Epithelial cell of prostate (primary cell): ENCODE measurements around the gene LRRC49.
"Not testable (repeated sequence)": the region's sequence is repeated elsewhere in the genome, so short reads cannot be mapped to it uniquely, and the experiment has no call there.

Source experiments
- DNase-seq: peaks from one replicate; pipeline ENCODE4 v3.0.0-alpha.2; 2011; ENCODE audit warnings: low read depth, low spot score
- H3K27ac ChIP-seq: fragments of 450-650 bp; 2 replicates; pipeline ENCODE4 v1.5.1; 2017; ENCODE audit warnings: mild to moderate bottlenecking

The LRRC49 gene

DNA sequence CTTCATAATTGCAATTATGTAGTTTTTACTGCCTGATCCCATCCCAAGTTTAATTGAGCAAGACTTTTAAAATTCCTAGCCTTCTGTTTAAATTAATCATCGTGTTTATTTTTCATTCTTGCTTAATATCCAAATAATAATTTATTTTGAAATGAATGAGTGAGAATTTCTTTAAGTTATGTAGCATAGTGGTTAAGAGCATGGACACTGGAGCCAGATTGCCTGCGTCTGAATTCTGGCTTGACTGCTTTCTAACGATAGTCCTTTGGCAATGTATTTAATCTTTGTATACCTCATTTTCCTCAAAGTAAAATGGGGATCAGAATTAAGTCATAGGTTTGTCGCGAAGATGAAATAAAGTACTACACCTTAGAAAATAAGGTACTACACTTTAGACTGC lies 71.4 kb downstream of the LRRC49 start:
- H3K27ac ChIP-seq = no peak overlapping the region
- no peak for DNase-seq

DNA sequence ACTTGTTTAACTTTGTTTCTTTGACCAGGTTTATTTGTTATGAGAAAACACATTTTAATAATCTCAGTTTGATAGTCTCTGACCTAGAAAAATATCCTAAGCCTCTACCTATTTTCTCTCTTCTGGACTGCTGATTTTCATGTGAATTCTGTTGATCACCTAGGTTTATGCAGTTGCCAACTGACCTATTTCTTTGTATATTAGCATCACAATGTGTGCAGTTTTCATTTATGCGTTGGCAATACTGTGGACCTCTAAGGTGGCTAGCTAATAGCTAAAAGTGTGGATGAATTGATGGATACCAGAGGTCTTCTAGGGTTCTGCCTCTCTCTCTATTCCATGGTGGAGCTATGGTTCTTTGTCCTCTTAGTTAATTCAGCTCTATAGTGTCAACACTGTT lies 72.1 kb downstream of the LRRC49 start:
- H3K27ac ChIP-seq = no peak overlapping the region
- no peak for DNase-seq

DNA sequence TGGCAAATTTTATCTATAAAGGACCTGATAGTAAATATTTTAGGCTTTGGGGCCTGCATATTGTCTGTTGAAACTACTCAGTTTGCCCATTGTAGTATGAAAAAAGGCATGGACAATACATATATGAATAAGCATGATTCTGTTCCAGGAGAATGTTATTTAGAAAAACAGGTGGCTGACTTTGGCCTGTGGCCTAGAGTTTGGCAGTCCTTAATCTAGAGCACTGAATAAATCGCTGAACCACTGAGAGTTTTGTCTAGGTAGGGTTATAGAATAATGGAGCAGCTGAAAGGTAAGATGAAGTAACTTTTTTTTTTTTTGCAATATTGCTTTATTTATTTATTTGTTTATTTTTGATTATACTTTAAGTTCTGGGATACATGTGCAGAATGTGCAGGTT lies 75.0 kb downstream of the LRRC49 start:
- H3K27ac ChIP-seq = no peak overlapping the region
- no peak for DNase-seq

DNA sequence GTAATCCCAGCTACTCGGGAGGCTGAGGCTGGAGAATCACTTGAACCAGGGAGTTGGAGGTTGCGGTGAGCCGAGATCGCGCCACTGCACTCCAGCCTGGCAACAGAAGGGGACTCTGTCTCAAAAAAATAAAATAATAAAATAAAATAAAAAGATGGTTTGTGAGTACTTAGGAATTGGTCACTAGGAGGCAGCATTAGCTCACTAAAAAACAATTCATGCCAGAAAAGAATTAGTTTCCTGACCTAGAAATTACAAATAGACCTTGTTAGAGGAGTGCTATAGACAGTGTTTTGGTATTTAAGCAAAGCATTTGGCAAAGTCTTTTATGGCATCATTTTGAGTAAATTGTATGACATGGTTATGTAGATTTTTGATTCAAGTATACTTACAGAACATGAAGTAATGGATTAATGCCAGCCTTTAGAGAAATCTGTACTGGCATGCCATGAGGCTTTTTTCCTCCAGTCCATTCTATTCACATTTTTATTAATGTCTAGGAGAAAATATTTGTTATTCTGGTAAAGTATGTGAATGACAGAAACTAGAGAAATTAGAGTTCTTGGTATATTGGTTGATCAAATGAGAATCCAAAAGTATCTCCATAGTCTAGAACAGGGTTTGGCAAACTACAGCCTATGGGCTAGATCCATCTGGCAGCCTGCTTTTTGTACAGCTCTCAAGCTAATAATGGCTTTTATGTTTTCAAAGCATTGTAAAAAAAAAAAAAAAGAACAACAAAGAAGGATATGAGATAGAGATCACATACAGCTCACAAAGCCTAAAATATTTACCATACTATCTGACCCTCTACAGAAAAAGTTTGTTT lies 81.6 kb downstream of the LRRC49 start:
- peak; percentile 18 for DNase-seq
- no peak overlapping the region for H3K27ac ChIP-seq

DNA sequence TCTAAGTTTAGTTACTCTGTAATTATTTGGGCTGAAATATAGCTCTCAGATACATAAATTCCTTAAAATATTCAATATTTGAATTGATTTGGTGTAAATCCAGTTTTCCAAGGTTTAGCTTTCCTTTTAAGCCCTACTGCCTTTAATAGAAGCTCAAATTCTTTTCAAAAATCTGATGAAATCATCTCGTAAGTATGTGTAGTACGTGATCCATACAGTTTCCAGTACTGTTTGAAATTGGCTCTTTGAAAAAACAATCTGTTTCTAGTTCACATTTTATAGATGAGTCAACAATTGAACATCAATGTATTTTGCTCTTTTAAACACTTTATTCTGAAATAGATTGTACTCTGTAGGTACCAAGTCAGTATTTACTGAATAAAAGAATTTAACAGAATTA lies 84.2 kb downstream of the LRRC49 start:
- no peak for DNase-seq
- H3K27ac ChIP-seq = peak overlapping the region; percentile 12

DNA sequence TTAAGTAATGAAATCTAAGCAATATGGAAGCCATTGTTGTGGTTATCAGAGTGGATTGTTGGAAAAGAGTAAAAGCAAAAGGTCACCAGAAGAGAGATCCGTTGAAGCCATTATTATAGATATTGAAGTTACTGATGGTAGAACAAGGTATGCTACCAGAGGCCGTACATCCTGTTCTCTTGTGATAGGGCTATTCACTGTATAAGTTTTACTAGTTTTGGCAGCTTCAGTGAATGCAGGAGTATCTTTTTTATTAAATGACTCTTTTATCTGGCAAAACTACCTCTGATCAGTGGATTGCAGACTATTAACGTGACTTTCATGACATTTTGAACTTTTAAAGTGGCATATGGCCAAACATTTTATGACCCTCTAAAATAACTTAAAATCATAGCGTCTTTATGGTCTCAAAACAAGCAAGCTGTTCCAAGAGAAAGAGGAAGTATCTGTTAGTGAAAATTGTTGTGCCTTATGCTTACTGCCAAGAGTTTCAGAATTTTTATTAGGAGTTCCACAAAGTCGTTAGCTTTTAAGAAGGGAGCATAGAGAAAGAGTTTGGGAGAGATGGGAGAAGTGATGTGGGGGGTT lies 102.9 kb downstream of the LRRC49 start:
- no peak for DNase-seq
- H3K27ac ChIP-seq = no peak overlapping the region

DNA sequence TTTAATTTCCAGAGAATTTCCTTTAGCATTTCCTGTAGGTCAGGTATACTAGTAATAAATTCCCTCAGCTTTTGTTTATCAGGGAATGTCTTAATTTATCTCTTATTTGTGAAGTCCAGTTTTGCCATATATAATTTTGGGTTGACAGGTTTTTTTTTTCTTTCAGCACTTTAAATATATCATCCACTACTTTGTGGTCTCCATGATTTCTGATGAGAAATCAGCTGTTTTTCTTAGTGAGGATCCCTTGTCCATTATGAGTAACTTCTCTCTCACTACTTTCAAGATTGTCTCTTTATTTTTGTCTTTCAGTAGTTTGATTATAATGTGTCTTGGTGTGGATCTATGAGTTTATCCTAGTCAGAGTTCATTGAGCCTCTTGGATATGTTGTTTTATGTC lies 105.7 kb downstream of the LRRC49 start:
- no peak for DNase-seq
- H3K27ac ChIP-seq = no peak overlapping the region

DNA sequence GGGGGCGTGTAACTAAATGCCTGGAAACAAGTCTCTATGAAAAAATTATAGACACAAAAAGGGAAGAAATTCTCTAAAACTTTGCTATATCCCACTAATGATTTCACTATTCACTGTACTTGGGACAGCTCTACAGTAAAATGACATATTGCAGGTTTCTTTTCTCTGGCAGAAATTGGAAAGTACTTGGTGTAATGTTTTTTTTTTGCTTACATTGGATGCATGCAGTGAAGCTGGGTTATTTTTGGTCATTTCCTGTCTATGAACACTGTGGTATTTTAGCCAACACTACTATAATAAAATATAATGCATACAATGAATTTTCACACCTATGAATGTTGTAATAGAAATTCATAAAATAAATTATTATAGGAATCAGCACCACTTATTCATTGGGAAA lies 109.7 kb downstream of the LRRC49 start:
- H3K27ac ChIP-seq = no peak overlapping the region
- no peak for DNase-seq

DNA sequence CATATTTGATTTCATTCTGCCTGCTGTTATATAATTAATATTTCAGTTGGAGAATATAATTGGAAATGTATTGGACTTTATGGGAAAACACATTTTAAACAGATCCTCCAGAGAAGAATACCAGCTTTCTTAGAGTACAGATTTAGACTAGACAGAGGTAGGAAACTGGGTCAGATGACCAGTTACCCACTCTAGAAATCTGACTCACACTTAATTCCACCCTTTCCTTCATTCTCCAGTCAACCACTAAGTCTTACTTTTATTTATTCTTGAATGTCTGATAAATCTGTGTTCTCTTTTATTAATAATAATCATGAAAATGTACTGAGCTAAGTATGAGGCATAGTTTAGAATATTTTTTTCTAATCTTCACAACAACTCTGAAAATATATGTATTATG lies 110.7 kb downstream of the LRRC49 start:
- H3K27ac ChIP-seq = peak overlapping the region; percentile 14
- no peak for DNase-seq

DNA sequence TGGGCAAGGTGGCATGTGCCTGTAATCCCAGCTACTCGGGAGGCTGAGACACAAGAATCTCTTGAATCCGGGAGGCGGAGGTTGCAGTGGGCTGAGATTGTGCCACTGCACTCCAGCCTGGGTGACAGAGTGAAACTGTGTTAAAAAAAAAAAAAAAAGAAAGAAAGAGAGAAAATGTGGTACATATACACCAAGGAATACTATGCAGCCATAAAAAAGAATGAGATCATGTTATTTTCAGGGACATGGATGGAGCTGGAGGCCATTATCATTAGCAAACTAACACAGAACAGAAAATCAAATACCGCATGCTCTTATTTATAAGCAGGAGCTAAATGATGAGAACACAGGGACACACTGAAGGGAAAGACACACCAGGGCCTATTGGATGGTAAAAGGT lies 111.9 kb downstream of the LRRC49 start:
- not testable (repeated sequence) for DNase-seq, H3K27ac ChIP-seq

DNA sequence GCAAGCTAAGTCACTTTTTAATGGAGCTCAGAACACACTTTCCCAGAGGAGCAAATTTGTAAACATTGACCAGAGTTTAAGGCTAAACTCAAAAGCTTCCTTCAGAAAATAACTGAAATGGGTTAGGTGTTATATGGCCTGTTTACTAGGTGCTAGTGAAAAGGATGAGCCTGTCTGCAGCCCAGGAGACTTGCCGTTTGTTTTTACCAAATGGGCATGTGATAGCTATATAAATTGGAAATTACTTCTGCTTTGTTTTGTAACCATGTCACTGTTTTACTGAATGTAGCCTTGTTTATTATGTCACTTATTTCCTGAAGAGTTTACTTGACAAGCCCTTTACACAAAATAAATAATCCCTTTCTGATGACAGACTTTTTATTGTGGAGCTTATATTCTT lies 113.3 kb downstream of the LRRC49 start:
- no peak overlapping the region for H3K27ac ChIP-seq
- no peak for DNase-seq

DNA sequence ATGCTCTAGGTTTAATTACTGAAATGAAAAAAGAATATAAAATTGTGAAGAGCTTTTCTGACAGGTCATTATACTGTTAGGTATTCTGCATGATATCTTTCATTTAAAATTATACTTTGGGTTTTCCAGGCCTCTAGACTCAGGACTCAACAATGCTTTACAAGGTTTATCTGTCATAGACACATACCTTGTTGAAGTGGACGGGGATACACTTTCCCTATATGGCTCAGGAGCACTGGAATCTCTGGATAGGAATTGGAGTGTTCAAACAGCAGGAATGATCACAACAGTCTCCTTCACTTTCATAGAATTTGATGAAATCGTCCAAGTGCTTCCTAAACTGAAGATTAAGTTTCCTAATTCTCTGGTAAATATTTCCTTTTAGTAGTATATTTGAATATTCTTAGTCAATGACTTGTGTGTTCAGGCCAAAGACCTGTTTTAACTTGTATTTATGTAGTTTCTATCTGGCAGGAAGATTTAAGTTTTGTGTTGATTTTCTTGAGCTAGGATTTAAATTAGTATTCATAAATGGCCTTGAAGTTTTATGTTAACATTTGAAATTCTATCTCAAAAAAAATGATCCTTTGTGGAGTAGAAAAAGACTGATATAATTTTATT lies 115.7 kb downstream of the LRRC49 start:
- H3K27ac ChIP-seq = peak overlapping the region; percentile 56

DNA sequence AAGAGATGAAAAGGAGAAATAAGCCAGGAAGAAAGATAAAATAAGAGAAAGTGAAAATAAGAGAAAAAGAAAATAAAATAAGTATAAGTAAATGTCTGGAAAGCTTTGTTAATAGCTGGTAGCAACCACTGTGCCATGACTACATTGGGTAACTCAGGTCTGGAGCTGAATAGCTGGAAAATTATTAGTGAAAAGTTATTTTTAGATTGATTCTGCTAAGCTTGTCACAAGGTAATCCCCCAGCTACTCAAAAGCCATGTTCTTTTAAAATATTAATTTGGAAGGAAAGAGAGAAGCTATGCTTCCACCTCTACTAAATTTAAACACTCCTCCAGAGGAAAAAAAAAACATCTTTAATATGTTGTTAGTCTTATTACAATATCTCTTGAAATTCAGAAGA lies 117.8 kb downstream of the LRRC49 start:
- DNase-seq = no peak

More for the DNA sequence above, 115.7 kb downstream of the LRRC49 start:
- DNase-seq = no peak

DNA sequence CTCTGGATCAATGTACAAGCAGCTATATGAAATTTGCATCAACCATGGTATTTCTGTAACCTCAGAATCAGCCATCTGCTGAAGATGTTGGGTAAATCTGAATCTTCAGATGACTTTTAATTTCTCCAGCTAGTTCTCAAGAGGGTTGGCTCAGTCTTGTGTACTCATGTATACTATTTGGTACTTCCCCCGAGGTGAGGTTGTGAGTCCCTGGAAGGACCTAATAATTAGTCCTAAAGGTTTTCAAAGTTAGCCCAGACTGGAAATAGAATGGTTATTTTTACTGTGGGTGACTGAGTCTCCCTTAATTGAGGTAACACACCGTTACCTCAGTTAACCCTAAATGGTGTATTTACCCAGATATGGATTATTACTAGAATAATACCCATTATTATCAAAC lies 118.4 kb downstream of the LRRC49 start:
- DNase-seq = no peak
- H3K27ac ChIP-seq = peak overlapping the region; percentile 54

More for the DNA sequence above, 117.8 kb downstream of the LRRC49 start:
- H3K27ac ChIP-seq = peak overlapping the region; percentile 54

DNA sequence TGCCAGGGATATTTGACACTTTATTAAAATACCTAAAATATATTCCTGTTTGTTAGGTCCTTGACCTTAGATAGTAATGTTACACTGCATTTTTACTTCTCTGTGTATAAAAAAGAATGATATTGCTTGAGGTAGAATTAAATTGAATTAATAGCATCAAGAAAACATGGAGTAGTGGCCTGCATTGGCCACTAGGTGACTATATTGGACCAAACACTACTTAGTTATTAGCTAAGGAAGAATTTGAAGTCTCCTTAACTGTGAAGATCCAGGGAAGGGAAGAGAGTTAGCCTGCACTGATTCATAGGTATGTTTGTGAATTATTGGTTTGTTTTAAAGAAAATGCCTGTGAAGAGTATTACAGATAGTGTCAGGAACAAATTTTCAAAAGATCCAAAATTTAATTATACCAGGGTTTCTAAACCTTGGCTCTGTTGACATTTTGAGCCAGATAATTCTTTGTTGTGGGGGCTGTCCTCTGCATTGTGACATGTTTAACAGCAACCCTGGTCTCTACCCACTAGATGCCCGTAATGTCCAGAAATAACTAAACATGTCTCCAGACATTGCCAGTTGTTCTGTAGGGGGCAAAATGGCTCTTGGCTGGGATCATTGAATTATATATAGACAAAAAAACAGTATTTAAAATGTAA lies 119.0 kb downstream of the LRRC49 start:
- DNase-seq = peak; percentile 14
- peak overlapping the region; percentile 54 for H3K27ac ChIP-seq

DNA sequence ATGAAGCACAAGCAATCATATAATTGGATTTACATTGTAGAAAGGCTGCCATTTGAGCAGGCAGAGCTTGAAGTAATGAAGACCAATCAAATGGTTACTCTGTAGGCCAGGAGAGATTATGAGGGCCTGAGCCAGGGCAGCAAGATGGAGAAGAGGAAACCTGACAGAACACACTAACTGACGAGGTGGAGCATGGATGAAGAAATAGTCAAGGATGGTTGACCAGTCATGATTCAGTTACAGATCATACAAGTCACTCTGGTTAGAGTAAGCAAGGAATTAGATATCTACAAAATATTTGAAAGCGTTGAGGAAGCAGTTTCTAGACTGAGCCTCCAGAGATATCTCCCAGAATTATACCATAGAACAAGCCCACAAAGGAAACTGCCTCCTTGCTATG lies 120.8 kb downstream of the LRRC49 start:
- no peak for DNase-seq
- no peak overlapping the region for H3K27ac ChIP-seq

DNA sequence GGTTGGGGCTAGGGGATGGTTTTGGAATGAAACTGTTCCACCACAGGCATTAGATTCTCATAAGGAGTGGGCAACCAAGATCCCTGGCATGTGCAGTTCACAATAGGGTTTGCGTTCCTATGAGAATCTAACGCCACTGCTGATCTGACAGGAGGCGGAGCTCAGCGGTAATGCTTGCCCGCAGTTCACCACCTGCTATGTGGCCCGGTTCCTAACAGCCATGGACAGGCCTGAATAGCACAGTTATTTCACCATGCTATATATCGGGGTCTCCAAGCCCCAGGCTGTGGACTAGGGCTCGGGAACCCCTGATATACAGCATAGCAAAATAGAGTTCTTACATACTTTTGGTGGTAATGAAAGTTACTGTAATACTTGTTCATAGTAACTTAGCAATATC lies 122.7 kb downstream of the LRRC49 start:
- no peak for DNase-seq
- H3K27ac ChIP-seq = no peak overlapping the region

DNA sequence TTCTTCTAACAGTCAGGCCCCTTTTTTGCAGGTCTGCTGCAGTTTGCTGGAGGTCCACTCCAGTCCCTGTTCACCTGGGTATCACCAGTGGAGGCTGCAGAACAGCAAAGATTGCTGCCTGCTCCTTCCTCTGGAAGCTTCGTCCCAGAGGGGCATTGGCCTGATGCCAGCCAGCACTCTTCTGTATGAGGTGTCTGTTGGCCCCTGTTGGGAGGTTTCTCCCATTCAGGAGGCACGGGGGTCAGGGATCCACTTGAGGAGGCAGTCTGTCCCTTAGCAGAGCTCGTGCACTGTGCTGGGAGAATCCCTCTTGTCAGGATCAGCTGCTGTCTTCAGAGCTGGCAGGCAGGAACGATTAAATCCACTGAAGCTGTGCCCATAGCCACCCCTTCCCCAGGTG lies 138.6 kb downstream of the LRRC49 start:
- not testable (repeated sequence) for H3K27ac ChIP-seq

DNA sequence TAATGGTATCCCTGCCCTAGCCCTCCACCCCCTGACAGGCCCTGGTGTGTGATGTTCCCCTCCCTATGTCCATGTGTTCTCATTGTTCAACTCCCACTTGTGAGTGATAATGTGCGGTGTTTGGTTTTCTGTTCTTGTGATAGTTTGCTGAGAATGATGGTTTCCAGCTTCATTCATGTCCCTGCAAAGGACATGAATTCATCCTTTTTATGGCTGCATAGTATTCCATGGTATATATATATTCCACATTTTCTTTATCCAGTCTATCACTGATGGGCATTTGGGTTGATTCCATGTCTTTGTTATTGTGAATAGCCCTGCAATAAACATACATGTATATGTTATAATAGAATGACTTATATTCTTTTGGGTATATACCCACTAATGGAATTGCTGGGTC lies 142.9 kb downstream of the LRRC49 start:
- not testable (repeated sequence) for H3K27ac ChIP-seq, DNase-seq

More for the DNA sequence above, 138.6 kb downstream of the LRRC49 start:
- DNase-seq = not testable (repeated sequence)

DNA sequence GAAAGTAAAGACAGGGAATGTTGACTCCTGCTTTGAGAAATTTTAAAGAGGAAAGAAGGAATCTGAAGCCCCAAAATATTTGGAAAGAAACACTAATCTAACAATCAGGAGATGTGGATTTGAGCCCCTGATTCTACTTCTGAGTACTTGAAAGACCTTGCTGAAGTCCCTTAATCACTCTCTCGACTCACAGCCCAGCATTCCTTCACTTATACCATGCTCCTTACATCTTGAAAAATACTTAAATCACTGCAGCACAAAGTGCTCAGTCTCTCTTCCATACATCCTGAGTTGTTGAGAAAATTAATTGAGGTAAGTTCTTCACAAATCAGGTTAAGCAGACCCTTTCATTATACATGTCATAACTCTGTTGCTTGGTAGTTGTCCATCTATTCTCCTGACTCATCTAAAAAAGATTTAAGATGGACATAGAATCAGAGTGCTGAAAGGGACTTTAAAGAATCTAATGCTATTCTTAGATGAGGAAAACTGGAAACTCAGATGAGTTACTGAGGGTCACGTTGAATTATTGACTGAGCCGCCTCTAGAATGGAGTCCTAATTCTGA lies 149.8 kb downstream of the LRRC49 start:
- no peak for DNase-seq

DNA sequence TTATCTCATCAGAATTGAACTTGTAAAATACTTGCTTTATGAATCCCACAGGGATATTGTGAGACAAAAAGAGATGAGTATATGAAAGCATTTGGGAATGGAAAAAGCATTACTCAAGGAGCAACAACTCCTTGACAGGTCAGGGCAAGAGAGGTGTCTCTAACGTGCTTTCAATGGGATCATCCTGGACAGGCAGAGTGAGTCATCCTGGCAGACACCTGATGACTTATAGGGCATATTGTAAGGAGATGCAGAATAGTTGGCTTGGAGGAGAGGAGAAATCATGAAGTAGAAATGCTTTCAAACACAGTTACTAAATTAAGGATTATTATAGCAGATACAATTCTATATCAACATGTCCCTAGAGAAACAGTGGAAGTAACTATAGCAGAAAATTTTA lies 150.7 kb downstream of the LRRC49 start:
- H3K27ac ChIP-seq = peak overlapping the region; percentile 96
- peak; percentile 92 for DNase-seq

More for the DNA sequence above, 149.8 kb downstream of the LRRC49 start:
- H3K27ac ChIP-seq = peak overlapping the region; percentile 96
